ENCODE data around the gene EXOC6B.

The EXOC6B gene

GRCh38 chr2:72828840-72829507 lies 3.1 kb upstream of the EXOC6B start:
- DNase-seq (ENCODE audit: low read depth, low spot score): no peak

DNA sequence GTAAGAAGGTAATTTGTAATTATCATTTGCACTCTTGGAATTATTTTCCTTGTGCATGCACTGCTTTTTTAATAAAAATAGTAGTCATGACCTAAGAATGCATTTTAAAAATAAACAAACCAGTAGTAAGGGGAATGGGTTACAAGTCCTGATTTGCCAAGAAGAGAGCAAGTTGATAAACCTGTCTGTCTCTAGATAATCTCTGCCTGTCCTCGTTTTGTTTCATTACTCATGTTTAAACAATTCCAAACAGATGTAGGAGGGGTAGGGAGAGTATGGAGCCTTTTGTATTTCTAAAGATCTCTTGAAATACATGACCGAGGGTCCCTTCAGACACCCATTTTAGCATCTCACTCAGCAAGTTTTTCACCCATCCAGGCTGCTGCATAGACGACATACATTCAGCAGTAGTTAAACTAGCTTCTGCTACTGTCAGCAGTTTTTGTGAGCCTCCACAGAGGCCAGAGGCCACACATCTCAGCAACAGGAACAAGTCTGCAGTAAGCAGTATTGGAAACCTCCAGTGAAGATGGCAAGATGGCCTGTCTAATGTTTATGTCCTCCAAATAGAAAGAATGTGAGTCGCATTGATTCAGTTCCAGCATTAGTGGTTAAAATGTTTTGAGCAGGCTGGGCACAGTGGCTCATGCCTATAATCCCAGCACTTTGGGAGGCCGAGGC lies 2.3 kb upstream of the EXOC6B start:
- DNase-seq (ENCODE audit: low read depth, low spot score): no peak

DNA sequence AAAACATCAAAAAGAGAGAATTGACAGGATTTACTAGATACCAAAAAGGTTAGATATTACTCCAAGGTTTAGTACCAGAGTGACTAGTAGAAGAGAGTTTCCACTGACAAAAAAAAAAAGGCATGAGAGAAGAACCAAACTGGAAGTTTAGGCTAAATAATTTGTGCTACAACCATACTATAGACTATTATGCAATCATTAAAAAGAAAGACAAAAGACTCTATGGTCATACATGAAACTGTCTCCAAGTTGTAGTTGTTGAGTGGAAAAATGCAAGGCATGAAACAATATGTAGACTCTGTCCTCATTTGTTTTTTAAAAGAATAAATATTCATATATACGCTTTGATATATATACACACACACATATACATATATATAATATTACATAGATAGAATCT lies 1.7 kb upstream of the EXOC6B start:
- no peak for DNase-seq (ENCODE audit: low read depth, low spot score)

GRCh38 chr2:72826156-72826477 lies 284 bp upstream of the EXOC6B start:
- no peak for DNase-seq (ENCODE audit: low read depth, low spot score)

DNA sequence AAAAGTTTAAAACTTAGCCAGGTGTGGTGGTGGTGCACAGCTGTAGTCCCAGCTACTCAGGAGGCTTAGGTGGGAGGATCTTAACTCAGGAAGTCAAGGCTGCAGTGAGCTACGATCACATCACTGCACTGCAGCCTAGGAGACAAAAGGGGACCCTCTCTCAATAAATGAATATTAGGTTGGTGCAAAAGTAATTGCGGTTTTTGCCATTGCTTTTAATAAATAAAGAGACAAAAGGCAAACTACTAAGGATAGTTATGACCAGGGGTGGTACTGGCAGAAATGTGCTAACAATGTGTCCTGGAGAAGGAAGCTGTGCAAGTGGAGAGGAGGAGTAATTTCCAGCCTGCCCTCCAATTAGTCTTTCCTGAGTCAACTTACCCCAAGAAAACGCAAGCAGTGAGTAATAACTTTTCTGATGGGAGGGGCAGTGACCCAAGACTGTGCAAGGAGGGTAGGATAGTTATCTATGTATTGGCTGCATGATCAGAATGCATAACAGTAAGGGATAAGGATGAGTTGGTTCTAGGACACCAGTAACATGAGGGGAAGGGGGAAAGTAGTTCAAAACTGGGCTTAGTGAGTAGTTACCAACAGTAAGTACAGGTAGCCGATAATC lies 1.5 kb downstream of the EXOC6B start:
- DNase-seq (ENCODE audit: low read depth, low spot score): no peak

DNA sequence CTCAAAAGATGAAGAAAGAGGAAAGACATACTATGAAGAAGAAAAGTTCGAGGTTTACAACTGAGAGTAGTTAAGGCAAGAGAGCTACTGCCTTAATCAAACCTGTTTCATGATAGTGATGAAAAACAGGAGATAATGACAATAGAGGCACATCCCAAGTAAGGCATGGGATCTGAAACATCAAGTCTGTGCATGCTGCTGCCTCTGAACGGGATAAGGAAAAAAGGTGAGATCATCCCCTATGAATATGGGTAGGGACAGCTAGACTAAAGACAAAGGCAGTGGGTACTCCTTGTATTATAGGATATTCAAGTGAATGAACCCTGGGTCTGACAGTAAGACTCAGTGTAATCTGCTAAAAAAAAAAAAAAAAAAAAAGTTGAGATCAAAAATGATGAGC lies 3.0 kb downstream of the EXOC6B start:
- no peak for DNase-seq (ENCODE audit: low read depth, low spot score)

DNA sequence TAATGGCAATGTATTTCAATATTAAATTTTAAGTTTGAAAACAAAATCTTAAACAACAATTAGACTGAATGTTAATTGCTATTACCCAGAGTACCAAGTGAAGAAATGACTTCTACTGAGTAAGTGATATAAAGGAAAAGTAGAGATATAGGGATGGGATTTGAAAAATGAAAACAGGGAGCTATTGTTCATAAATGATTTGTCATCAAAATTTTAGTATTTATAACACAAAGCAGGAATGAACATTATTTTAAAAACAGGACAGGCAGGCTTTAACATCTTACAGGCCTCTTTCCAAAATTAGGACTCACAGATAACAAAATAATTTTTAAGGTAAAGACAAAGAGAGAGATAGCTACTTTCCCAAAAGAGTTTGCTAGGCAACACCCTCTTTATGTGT lies 3.9 kb downstream of the EXOC6B start:
- DNase-seq (ENCODE audit: low read depth, low spot score): no peak

- no peak for DNase-seq (ENCODE audit: low read depth, low spot score)
These were observed 4.7 kb downstream of the EXOC6B start for GRCh38 chr2:72821118-72821517.

DNA sequence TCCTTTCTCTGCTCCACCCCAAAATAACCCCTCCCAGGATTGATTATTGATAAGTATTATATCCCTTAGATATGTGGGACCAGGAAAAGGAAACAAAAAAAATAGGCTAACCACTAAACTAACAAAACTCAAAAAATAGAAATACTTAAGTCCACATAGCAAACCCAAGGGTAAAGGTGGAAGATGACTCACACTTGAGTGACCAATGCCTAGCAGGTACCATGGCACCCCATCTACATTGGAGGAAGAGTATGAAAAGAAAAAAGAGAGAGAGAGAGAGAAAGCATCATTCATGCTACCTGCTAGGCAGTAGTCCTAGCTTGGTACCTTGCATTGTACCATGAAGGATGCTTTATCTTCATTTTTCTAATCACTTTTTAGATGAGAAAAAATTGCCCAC lies 6.3 kb downstream of the EXOC6B start:
- DNase-seq (ENCODE audit: low read depth, low spot score): no peak

GRCh38 chr2:72815655-72816278 lies 10.1 kb downstream of the EXOC6B start:
- DNase-seq (ENCODE audit: low read depth, low spot score): no peak

- no peak for DNase-seq (ENCODE audit: low read depth, low spot score)
These were observed 12.0 kb downstream of the EXOC6B start for GRCh38 chr2:72813841-72814240.

- no peak for DNase-seq (ENCODE audit: low read depth, low spot score)
These were observed 15.7 kb downstream of the EXOC6B start for GRCh38 chr2:72810165-72810564.

GRCh38 chr2:72809095-72809494 lies 16.7 kb downstream of the EXOC6B start:
- DNase-seq (ENCODE audit: low read depth, low spot score): no peak

GRCh38 chr2:72806280-72806945 lies 19.4 kb downstream of the EXOC6B start:
- no peak for DNase-seq (ENCODE audit: low read depth, low spot score)

DNA sequence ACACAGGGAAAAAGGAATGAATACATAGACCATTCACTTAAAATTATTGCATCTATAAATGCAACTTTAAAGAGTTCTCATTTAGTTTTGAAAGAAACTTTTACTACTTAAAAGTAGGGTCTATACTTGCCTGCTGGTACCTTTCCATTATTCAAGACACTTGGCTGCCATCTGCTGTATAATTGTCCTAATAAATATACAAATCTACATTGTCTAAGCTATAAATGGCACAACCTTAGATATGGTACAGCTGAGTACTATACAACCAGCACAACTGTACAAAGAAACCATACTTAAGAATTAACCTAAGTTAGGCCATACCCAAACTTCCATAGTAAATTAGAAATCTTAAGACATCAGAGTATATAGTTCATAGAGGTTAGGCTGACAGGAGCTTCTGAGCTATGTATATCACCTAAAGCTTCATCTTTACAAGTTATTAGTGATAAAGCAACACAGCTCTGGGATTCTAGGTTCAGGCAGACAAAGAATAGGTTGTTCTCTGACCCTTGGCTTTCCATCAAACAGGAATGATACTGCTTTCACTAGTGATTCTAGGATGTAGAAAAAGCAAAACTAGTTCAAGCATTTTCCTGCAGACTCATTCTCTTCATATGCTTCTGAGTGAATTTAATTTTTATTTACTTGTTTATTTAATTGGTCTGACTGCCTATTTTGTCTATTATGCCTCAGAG lies 22.1 kb downstream of the EXOC6B start:
- no peak for DNase-seq (ENCODE audit: low read depth, low spot score)

DNA sequence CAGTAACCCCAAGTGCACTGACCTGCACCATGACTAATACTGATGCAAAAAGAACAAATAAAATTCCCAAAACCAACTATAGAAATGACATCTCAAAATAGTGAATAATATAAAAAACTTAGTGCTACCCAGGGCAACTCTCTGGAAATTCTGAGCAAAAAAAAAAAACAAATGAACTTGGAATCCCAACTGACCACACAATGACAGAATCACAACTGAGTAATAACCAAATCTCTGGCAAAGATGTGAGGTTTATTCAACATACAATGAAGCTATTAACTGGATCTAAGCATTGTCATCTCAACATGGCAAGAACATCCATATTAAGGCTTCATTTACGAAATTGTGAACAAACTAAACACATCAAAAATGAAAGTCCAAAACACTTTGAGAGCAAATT lies 22.7 kb downstream of the EXOC6B start:
- no peak for DNase-seq (ENCODE audit: low read depth, low spot score)

DNA sequence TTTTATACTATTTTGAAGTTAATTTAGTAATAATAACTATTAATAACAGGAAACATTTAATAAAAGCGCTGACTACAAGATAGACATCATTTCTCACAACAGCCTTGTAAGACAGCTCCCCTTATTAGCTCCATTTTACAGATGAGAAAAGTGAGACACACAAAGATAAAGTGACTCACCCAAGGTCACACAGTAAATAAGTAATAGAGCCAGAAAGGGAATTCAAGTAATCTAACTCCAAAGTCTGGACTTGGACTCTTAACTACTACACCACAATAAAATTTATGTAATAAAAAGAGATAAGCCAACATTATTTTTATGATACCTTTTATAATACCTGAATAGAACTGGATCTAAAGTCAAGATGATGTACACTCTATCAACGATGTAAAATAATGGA lies 25.3 kb downstream of the EXOC6B start:
- no peak for DNase-seq (ENCODE audit: low read depth, low spot score)

DNA sequence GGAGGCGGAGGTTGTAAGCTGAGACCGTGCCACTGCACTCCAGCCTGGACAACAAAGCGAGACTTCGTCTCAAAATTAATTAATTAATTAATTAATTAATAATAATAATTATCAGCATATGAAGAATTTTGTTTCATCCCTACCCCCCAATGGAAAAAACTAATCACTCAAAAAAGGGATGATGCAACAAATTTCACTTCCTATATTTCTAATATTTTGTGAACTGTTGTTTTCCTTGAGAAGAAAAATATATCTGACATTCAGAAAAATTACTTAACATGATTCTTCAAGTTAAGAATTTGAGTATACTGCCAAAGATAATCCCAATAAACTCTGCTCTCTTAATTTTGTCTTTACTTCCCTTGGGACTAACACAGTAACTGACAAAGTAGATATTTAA lies 28.1 kb downstream of the EXOC6B start:
- no peak for DNase-seq (ENCODE audit: low read depth, low spot score)

DNA sequence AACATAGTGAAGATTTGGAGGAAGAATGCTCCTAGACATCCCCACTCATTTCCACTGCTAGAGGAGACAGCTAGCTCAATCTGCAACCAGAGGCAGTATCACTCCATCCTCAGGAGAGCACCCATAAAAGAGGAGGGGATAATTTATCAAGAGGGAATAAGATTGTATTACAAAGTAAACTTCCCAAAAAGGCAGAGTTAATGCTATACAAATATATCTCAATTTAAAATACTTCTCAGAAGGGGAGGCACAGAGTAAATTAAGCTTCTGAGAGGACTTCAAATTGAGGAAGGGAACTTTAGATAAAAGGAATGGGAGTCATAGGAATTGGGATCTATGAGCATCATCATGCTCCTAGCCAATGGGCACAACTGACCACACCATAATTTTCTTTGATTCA lies 29.1 kb downstream of the EXOC6B start:
- DNase-seq (ENCODE audit: low read depth, low spot score): no peak

DNA sequence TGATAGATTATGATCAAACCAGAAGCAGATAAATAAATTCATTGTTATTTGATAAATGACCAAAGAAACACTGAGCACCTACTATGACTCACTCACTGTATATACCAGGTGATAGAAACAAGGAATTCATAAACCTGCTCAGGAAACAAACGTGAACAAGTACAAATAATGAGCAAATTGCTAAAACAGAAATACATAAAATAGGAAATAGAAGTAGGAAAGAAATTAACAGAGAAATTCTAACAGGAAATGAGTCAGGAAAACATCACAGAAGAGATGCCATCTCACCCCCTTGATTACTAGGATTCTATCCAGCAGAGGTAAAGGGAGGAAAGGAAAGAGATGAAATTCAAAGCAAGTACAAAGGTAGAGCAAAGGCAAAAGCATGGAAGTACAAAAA lies 31.3 kb downstream of the EXOC6B start:
- no peak for DNase-seq (ENCODE audit: low read depth, low spot score)

- no peak for DNase-seq (ENCODE audit: low read depth, low spot score)
These were observed 31.9 kb downstream of the EXOC6B start for GRCh38 chr2:72793798-72794440.

Data from brain pericyte (primary cell).